Mucosa of descending colon (tissue), 3 donors: ENCODE data around the gene JMJD7. TPM values are rescaled to one million over a fixed set of nuclear protein-coding genes. Genes with fewer than 3 reads are reported as not detected.

ENCODE experiments used
- ATAC-seq: fragments of 200-7000 bp; cut with Tn5 transposase; one replicate; pipeline ENCODE4 v1.9.1; 2020; ENCODE audit warnings: mild to moderate bottlenecking, moderate library complexity
- DNase-seq, 3 donors: peaks; one replicate each; pipeline ENCODE4 v3.0.0-alpha.2; 2020
- H3K36me3 ChIP-seq: fragments of 200-600 bp; one replicate; pipeline ENCODE4 v1.8.0; 2021; ENCODE audit warnings: low read depth, mild to moderate bottlenecking
- H3K4me1 ChIP-seq: fragments of 200-600 bp; one replicate; pipeline ENCODE4 v1.8.0; 2021; ENCODE audit warnings: low read depth, mild to moderate bottlenecking
- H3K4me3 ChIP-seq: fragments of 200-600 bp; one replicate; pipeline ENCODE4 v1.8.0; 2021; ENCODE audit warnings: mild to moderate bottlenecking
- H3K9me3 ChIP-seq: fragments of 200-600 bp; one replicate; pipeline ENCODE4 v1.8.0; 2021; ENCODE audit warnings: mild to moderate bottlenecking
- intact Hi-C, 2 donors: fragments of 100-400 bp; cut with DNase I in 1 of 2; cut with micrococcal nuclease in 1 of 2; formaldehyde crosslinking; loops; one replicate each; pipeline versions ENCODE4 v1.11.0 to v1.11.1; 2022; cut with DNase I, micrococcal nuclease
- total RNA-seq, 3 donors: library from RNA; stranded (reverse); fragmentation: NEBNext Ultra II Directional in 2 of 3; extraction: Animal tissue kit (Norgen Biotek cat#: 25700) in 2 of 3; gene quantifications; one replicate each; pipeline versions ENCODE4 v1.2.1 to v1.2.4, GENCODE V29; 2021 to 2023
- TF ChIP-seq, protein P1 (sequence below): fragments of 200-600 bp; IDR thresholded peaks from one replicate; pipeline ENCODE4 v1.8.0; 2022; ENCODE audit warnings: antibody characterized with exemption, mild to moderate bottlenecking
- donor health status: DM: no; HTN: no; CAD: no; lungs with moderate emphysema.
- donor health status: DM: no; HTN: no; CAD: no.
- donor health status: DM: no; HTN: yes; CAD: no.

The JMJD7 gene
- total RNA-seq, 3 donors from 2014 or later = 9.8 to 15.2 (median 10.8) TPM

DNA sequence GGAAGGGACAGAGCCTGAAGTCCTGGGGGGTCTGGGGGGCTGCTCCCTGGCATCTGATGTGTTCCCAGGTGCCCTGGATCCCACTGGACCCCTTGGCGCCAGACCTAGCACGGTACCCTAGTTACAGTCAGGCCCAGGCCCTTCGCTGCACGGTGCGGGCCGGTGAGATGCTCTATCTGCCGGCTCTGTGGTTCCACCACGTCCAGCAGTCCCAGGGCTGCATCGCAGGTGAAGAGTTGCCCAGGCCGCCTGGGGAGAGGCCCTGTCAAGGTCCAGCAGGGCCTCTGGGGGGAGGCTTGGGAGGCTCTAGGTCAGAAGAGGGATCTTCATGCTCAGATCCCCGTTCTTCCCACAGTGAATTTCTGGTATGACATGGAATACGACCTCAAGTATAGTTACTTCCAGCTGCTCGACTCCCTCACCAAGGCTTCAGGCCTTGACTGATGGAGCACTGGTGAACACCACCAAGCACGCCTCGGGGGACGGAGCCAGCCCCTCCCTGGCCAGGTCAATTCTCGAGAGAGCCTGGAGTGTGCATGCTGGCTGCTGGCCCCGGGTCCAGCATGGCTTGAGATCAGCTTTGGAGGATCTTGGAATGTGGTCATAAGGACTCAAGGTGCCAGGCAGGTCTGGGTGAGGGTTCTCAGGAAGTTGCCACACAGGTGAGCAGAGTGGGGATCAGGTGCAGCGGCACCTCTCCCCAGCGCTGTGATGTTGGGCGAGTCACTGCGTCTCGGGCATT lies 9.0 kb downstream of the JMJD7 start:
- no peak for ATAC-seq
- Histone ChIP-seq H3K9me3 (no peaks in the 10 kb centered on the region), H3K4me3 (no peak overlapping the region), H3K4me1 (peaks cover 9% of the 10 kb centered on the region), H3K36me3 (no peaks in the 10 kb centered on the region)
- intact Hi-C loops = no loop called here
- no peak for DNase-seq
- TF ChIP-seq, protein P1, sequence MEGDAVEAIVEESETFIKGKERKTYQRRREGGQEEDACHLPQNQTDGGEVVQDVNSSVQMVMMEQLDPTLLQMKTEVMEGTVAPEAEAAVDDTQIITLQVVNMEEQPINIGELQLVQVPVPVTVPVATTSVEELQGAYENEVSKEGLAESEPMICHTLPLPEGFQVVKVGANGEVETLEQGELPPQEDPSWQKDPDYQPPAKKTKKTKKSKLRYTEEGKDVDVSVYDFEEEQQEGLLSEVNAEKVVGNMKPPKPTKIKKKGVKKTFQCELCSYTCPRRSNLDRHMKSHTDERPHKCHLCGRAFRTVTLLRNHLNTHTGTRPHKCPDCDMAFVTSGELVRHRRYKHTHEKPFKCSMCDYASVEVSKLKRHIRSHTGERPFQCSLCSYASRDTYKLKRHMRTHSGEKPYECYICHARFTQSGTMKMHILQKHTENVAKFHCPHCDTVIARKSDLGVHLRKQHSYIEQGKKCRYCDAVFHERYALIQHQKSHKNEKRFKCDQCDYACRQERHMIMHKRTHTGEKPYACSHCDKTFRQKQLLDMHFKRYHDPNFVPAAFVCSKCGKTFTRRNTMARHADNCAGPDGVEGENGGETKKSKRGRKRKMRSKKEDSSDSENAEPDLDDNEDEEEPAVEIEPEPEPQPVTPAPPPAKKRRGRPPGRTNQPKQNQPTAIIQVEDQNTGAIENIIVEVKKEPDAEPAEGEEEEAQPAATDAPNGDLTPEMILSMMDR = no peak

DNA sequence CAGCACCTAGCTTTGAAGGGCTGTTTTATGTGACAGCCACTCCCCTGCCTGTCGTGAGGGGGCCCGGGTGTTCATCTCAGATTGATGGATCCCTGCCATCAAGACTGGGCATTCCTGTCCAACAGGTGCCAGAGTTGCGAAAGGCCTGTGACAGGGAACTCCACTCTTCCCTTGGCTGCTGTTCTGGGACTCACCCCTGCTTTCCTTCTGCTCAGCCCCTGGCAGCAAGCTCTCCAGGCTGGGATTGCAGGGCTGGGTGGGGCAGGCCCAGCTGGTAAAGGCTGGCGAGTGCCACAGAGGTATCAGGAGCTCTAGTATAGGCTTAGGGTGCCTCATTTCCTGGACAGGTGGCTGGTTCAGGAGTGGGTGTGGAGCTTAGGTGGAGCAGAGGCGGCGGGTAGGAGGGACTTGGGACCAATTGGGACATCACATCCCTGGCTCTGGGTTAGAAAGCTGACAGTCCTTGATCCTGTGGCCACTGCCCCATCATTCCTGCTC lies 10.6 kb downstream of the JMJD7 start, which contains the start of gene PLA2G4B:
Gene PLA2G4B, plus strand, starts transcription at position 448 of the 498 bp plus-strand sequence. CDS start 67 bp downstream, outside the sequence.
- intact Hi-C loops = no loop called here
- H3K9me3 ChIP-seq = no peaks in the 10 kb centered on the region
- ATAC-seq (peak; percentile 94), DNase-seq (peak; percentile 76 to 87 (median 84))
- H3K4me3 ChIP-seq = no peak within 1 kb of the TSS
- peaks cover 9% of the 10 kb centered on the region for H3K4me1 ChIP-seq
- TF ChIP-seq, protein P1 = no peak
- H3K36me3 ChIP-seq = no peaks in the 10 kb centered on the region

DNA sequence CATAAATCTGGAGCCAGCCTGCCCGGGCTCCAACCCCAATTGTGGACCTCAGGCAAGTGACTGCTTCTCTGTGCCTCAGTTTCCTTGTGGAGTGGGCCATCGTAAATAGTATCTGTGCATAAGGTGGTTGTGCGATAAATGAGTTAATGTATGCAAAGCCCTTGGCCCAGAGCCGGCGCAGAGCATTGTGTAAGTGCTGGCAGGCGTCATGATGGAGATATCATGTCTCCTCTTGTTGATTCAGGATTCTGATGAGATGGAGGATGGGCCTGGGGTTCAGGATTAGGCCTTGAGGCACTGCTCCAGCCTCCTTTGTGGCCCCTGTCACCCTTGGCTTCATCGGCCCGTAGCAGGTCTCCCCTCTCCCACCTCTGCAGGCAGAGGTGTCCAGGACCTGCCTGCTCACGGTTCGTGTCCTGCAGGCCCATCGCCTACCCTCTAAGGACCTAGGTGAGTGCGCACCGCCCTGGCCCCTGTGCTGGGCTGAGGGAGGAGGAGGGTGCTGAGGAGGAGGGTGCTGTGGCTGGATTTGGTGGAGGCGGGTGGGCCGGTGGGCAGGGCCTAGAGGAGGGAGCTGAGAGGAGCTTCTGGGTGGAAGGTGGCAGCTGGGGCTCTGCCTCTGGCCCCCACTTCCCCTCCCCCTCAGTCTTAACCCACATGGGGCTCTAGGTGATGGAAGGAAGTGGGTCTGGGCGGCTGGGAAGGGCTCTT lies 12.0 kb downstream of the JMJD7 start:
- Histone ChIP-seq H3K4me3 (no peak overlapping the region), H3K9me3 (no peaks in the 10 kb centered on the region), H3K36me3 (no peaks in the 10 kb centered on the region), H3K4me1 (peaks cover 9% of the 10 kb centered on the region)
- ATAC-seq = no peak
- TF ChIP-seq, protein P1 = no peak
- intact Hi-C loops = no loop called here
- DNase-seq = no peak

DNA sequence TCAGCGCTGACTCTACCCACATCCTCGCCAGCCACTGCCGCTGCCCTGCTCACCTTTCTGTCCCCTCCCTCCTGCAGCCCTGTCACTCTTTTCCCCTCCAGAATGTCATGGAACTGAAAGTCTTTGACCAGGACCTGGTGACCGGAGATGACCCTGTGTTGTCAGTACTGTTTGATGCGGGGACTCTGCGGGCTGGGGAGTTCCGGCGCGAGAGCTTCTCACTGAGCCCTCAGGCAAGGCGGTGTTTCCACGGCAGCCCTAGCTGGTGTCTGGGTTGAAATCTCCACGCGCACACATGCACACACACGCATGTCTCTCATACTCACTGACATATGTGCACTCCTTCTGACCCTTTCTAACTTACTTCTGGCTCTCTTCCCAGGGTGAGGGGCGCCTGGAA lies 12.8 kb downstream of the JMJD7 start:
- no peaks in the 10 kb centered on the region for H3K36me3 ChIP-seq
- no peak for ATAC-seq

DNA sequence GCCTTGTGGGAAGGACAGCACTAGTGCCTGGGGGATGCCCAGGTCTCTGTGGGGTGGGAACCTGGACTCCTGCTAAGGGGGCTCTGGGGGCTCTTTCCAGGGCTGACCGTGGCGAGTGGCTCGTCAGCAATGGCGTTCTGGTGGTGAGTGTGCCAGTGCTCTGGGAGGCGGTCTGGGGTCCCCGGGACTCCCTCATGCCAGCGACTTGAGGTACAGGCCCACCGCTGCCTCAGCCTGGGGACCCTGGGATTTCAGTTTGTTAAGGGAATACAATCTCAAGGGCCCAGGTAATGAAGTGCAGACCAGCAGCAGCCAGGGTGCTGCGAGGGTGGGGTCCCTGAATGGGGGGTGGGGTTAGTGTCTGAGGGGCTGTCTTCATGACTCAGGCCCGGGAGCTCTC lies 13.2 kb downstream of the JMJD7 start:
- no peak overlapping the region for H3K4me3 ChIP-seq
- H3K36me3 ChIP-seq = no peaks in the 10 kb centered on the region
- intact Hi-C loops = no loop called here

More for the DNA sequence above, 12.8 kb downstream of the JMJD7 start:
- no peaks in the 10 kb centered on the region for H3K9me3 ChIP-seq
- intact Hi-C loops = no loop called here
- DNase-seq = no peak
- H3K4me3 ChIP-seq = no peak overlapping the region
- TF ChIP-seq, protein P1 = no peak
- peaks cover 9% of the 10 kb centered on the region for H3K4me1 ChIP-seq

More for the DNA sequence above, 13.2 kb downstream of the JMJD7 start:
- DNase-seq (no peak), ATAC-seq (no peak)
- TF ChIP-seq, protein P1 = no peak
- Histone ChIP-seq H3K4me1 (peaks cover 9% of the 10 kb centered on the region), H3K9me3 (no peaks in the 10 kb centered on the region)
